ENCODE data around the gene RPL12.

DNA sequence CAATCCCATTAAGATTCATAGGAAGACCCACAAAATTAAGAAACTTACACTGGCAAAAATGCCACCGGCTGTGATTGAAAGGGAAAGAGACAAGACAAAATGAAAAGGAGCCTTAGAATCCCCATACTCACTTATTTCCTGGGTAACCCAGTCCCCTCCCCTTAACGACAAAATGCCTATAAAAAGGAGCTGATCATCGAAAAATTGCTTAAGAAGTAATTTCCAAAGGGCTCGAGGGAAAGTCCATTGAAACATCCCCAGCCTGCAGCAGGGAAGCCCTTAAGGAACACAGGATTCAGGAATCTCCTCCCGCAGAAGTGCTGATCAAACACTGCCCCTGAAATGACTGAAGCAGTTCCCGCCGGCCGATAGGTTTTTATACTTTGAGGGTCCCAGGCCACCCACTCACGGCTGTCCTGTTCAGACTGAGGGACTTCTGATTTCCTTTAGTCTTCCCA lies 27.7 kb downstream of the RPL12 start:
- TF ChIP-seq CTCF (conservative IDR thresholded peaks at IDR 0.05) = no peak
- TF ChIP-seq EZH2 (IDR thresholded peaks at IDR 0.05; ENCODE audit: low read depth) = no peak
